ENCODE measurements around the gene AFDN.

Gene AFDN

GRCh38 chr6:167936051-167936450 lies 109.3 kb downstream of the AFDN start:
- Histone ChIP-seq H3K4me3 (ENCODE audit: low read depth, low read length) (no peak overlapping the region), H3K27ac (ENCODE audit: low read depth, low read length) (no peak overlapping the region), H3K4me1 (ENCODE audit: control insufficient read depth, insufficient read depth, low read length, unreplicated experiment) (no peaks in the 10 kb centered on the region), H2AFZ (ENCODE audit: low read length, unreplicated experiment) (no peak overlapping the region), H3K36me3 (ENCODE audit: insufficient read depth, low read length) (peaks cover 3% of the 10 kb centered on the region; the same call in 1 of the 2 replicates), H3K79me2 (ENCODE audit: control insufficient read depth, insufficient read depth, low read length, unreplicated experiment) (no peaks in the 10 kb centered on the region), H3K27me3 (ENCODE audit: insufficient read depth, low read length) (no peaks in the 10 kb centered on the region)

GRCh38 chr6:167937301-167937700 lies 110.6 kb downstream of the AFDN start:
- Histone ChIP-seq H2AFZ (ENCODE audit: low read length, unreplicated experiment) (no peak overlapping the region), H3K27ac (ENCODE audit: low read depth, low read length) (no peak overlapping the region), H3K36me3 (ENCODE audit: insufficient read depth, low read length) (peaks cover 3% of the 10 kb centered on the region; the same call in 1 of the 2 replicates), H3K4me1 (ENCODE audit: control insufficient read depth, insufficient read depth, low read length, unreplicated experiment) (no peaks in the 10 kb centered on the region), H3K27me3 (ENCODE audit: insufficient read depth, low read length) (no peaks in the 10 kb centered on the region), H3K4me3 (ENCODE audit: low read depth, low read length) (no peak overlapping the region), H3K79me2 (ENCODE audit: control insufficient read depth, insufficient read depth, low read length, unreplicated experiment) (no peaks in the 10 kb centered on the region)

GRCh38 chr6:167937948-167938911 lies 111.5 kb downstream of the AFDN start:
- no peak overlapping the region for H3K4me3 ChIP-seq (ENCODE audit: low read depth, low read length)
- H3K79me2 ChIP-seq (ENCODE audit: control insufficient read depth, insufficient read depth, low read length, unreplicated experiment) = no peaks in the 10 kb centered on the region
- no peaks in the 10 kb centered on the region for H3K4me1 ChIP-seq (ENCODE audit: control insufficient read depth, insufficient read depth, low read length, unreplicated experiment)
- H3K27me3 ChIP-seq (ENCODE audit: insufficient read depth, low read length) = no peaks in the 10 kb centered on the region
- no peak overlapping the region for H2AFZ ChIP-seq (ENCODE audit: low read length, unreplicated experiment)
- peaks cover 3% of the 10 kb centered on the region; the same call in 1 of the 2 replicates for H3K36me3 ChIP-seq (ENCODE audit: insufficient read depth, low read length)
- H3K27ac ChIP-seq (ENCODE audit: low read depth, low read length) = no peak overlapping the region

- Histone ChIP-seq H3K79me2 (ENCODE audit: control insufficient read depth, insufficient read depth, low read length, unreplicated experiment) (no peaks in the 10 kb centered on the region), H3K27me3 (ENCODE audit: insufficient read depth, low read length) (no peaks in the 10 kb centered on the region), H3K4me1 (ENCODE audit: control insufficient read depth, insufficient read depth, low read length, unreplicated experiment) (no peaks in the 10 kb centered on the region), H3K4me3 (ENCODE audit: low read depth, low read length) (no peak overlapping the region), H3K36me3 (ENCODE audit: insufficient read depth, low read length) (peaks cover 9% of the 10 kb centered on the region; the same call in 1 of the 2 replicates), H3K27ac (ENCODE audit: low read depth, low read length) (no peak overlapping the region), H2AFZ (ENCODE audit: low read length, unreplicated experiment) (no peak overlapping the region)
Measured at GRCh38 chr6:167941822-167942221, 115.1 kb downstream of the AFDN start.

- Histone ChIP-seq H2AFZ (ENCODE audit: low read length, unreplicated experiment) (no peak overlapping the region), H3K4me1 (ENCODE audit: control insufficient read depth, insufficient read depth, low read length, unreplicated experiment) (no peaks in the 10 kb centered on the region), H3K4me3 (ENCODE audit: low read depth, low read length) (no peak overlapping the region), H3K79me2 (ENCODE audit: control insufficient read depth, insufficient read depth, low read length, unreplicated experiment) (no peaks in the 10 kb centered on the region), H3K27ac (ENCODE audit: low read depth, low read length) (no peak overlapping the region), H3K36me3 (ENCODE audit: insufficient read depth, low read length) (peaks cover 9% of the 10 kb centered on the region; the same call in 1 of the 2 replicates), H3K27me3 (ENCODE audit: insufficient read depth, low read length) (no peaks in the 10 kb centered on the region)
Measured at GRCh38 chr6:167944130-167944529, 117.4 kb downstream of the AFDN start.

- Histone ChIP-seq H3K27me3 (ENCODE audit: insufficient read depth, low read length) (no peaks in the 10 kb centered on the region), H2AFZ (ENCODE audit: low read length, unreplicated experiment) (no peak overlapping the region), H3K4me1 (ENCODE audit: control insufficient read depth, insufficient read depth, low read length, unreplicated experiment) (no peaks in the 10 kb centered on the region), H3K36me3 (ENCODE audit: insufficient read depth, low read length) (peaks cover 12% of the 10 kb centered on the region; the same call in 1 of the 2 replicates), H3K27ac (ENCODE audit: low read depth, low read length) (no peak overlapping the region), H3K79me2 (ENCODE audit: control insufficient read depth, insufficient read depth, low read length, unreplicated experiment) (no peaks in the 10 kb centered on the region), H3K4me3 (ENCODE audit: low read depth, low read length) (no peak overlapping the region)
Measured at GRCh38 chr6:167946007-167946406, 119.3 kb downstream of the AFDN start.

GRCh38 chr6:167946604-167947003 lies 119.9 kb downstream of the AFDN start:
- Histone ChIP-seq H3K4me3 (ENCODE audit: low read depth, low read length) (no peak overlapping the region), H2AFZ (ENCODE audit: low read length, unreplicated experiment) (no peak overlapping the region), H3K27ac (ENCODE audit: low read depth, low read length) (no peak overlapping the region), H3K36me3 (ENCODE audit: insufficient read depth, low read length) (peaks cover 12% of the 10 kb centered on the region; the same call in 1 of the 2 replicates), H3K79me2 (ENCODE audit: control insufficient read depth, insufficient read depth, low read length, unreplicated experiment) (no peaks in the 10 kb centered on the region), H3K27me3 (ENCODE audit: insufficient read depth, low read length) (no peaks in the 10 kb centered on the region), H3K4me1 (ENCODE audit: control insufficient read depth, insufficient read depth, low read length, unreplicated experiment) (no peaks in the 10 kb centered on the region)

GRCh38 chr6:167947716-167948115 lies 121.0 kb downstream of the AFDN start:
- no peak overlapping the region for H3K27ac ChIP-seq (ENCODE audit: low read depth, low read length)
- H3K79me2 ChIP-seq (ENCODE audit: control insufficient read depth, insufficient read depth, low read length, unreplicated experiment) = no peaks in the 10 kb centered on the region
- peaks cover 12% of the 10 kb centered on the region; the same call in 1 of the 2 replicates for H3K36me3 ChIP-seq (ENCODE audit: insufficient read depth, low read length)
- no peaks in the 10 kb centered on the region for H3K27me3 ChIP-seq (ENCODE audit: insufficient read depth, low read length)
- no peak overlapping the region for H3K4me3 ChIP-seq (ENCODE audit: low read depth, low read length)
- H2AFZ ChIP-seq (ENCODE audit: low read length, unreplicated experiment) = no peak overlapping the region
- H3K4me1 ChIP-seq (ENCODE audit: control insufficient read depth, insufficient read depth, low read length, unreplicated experiment) = no peaks in the 10 kb centered on the region

GRCh38 chr6:167948716-167949115 lies 122.0 kb downstream of the AFDN start:
- no peaks in the 10 kb centered on the region for H3K79me2 ChIP-seq (ENCODE audit: control insufficient read depth, insufficient read depth, low read length, unreplicated experiment)
- no peaks in the 10 kb centered on the region for H3K4me1 ChIP-seq (ENCODE audit: control insufficient read depth, insufficient read depth, low read length, unreplicated experiment)
- peaks cover 11% of the 10 kb centered on the region; the same call in 1 of the 2 replicates for H3K36me3 ChIP-seq (ENCODE audit: insufficient read depth, low read length)
- no peak overlapping the region for H3K4me3 ChIP-seq (ENCODE audit: low read depth, low read length)
- no peak overlapping the region for H2AFZ ChIP-seq (ENCODE audit: low read length, unreplicated experiment)
- H3K27ac ChIP-seq (ENCODE audit: low read depth, low read length) = no peak overlapping the region
- H3K27me3 ChIP-seq (ENCODE audit: insufficient read depth, low read length) = no peaks in the 10 kb centered on the region

GRCh38 chr6:167949121-167949684 lies 122.5 kb downstream of the AFDN start:
- Histone ChIP-seq H3K4me1 (ENCODE audit: control insufficient read depth, insufficient read depth, low read length, unreplicated experiment) (no peaks in the 10 kb centered on the region), H3K27ac (ENCODE audit: low read depth, low read length) (no peak overlapping the region), H2AFZ (ENCODE audit: low read length, unreplicated experiment) (no peak overlapping the region), H3K4me3 (ENCODE audit: low read depth, low read length) (no peak overlapping the region), H3K79me2 (ENCODE audit: control insufficient read depth, insufficient read depth, low read length, unreplicated experiment) (no peaks in the 10 kb centered on the region), H3K36me3 (ENCODE audit: insufficient read depth, low read length) (peaks cover 6% of the 10 kb centered on the region; the same call in 1 of the 2 replicates), H3K27me3 (ENCODE audit: insufficient read depth, low read length) (no peaks in the 10 kb centered on the region)
